Right atrium auricular region (tissue), 2 donors: ENCODE measurements around the gene EFNA3. TPM values are rescaled to one million over a fixed set of nuclear protein-coding genes. Genes with fewer than 3 reads are reported as not detected.

Experiments used
- DNase-seq: peaks from one replicate; pipeline ENCODE4 v3.0.0-alpha.2; 2019; ENCODE audit warnings: low spot score
- H3K27ac ChIP-seq, 2 donors: fragments of 200-600 bp; sonication (generic); 1 replicate in 1 of 2; 2 replicates in 1 of 2; pipeline ENCODE4 v1.5.1; 2016 to 2019
- H3K27me3 ChIP-seq, 2 donors: fragments of 200-600 bp; sonication (generic); one replicate each; pipeline versions ENCODE4 v1.5.1 to v1.6.0; 2017 to 2019
- H3K36me3 ChIP-seq: fragments of 200-600 bp; sonication (generic); one replicate; pipeline ENCODE4 v1.5.1; 2016
- H3K4me1 ChIP-seq, 2 donors: fragments of 200-600 bp; sonication (generic); one replicate each; pipeline versions ENCODE4 v1.5.1 to v1.6.0; 2017 to 2019
- H3K4me3 ChIP-seq, 2 donors: fragments of 200-600 bp; sonication (generic); 1 replicate in 1 of 2; 2 replicates in 1 of 2; pipeline ENCODE4 v1.5.1; 2017 to 2019; ENCODE audit warnings: mild to moderate bottlenecking in 1 of 2, moderate library complexity in 1 of 2
- H3K9me3 ChIP-seq, 2 donors: fragments of 200-600 bp; sonication (generic); one replicate each; pipeline ENCODE4 v1.5.1; 2019
- total RNA-seq, 2 donors: library from RNA; depleted of rRNA; stranded (reverse); fragments of >200 nt; gene quantifications; one replicate each; pipeline ENCODE4 v1.1.0, GENCODE V29; 2016
- TF ChIP-seq, protein P1 (sequence below), 2 donors: fragments of 200-600 bp; sonication (generic); IDR thresholded peaks; one replicate each; pipeline ENCODE4 v1.5.1; 2019; ENCODE audit warnings: antibody characterized with exemption in 2 of 2

Gene EFNA3
- total RNA-seq, 2 donors from 2014 or later, result 3.2 TPM; not detected in 1

DNA sequence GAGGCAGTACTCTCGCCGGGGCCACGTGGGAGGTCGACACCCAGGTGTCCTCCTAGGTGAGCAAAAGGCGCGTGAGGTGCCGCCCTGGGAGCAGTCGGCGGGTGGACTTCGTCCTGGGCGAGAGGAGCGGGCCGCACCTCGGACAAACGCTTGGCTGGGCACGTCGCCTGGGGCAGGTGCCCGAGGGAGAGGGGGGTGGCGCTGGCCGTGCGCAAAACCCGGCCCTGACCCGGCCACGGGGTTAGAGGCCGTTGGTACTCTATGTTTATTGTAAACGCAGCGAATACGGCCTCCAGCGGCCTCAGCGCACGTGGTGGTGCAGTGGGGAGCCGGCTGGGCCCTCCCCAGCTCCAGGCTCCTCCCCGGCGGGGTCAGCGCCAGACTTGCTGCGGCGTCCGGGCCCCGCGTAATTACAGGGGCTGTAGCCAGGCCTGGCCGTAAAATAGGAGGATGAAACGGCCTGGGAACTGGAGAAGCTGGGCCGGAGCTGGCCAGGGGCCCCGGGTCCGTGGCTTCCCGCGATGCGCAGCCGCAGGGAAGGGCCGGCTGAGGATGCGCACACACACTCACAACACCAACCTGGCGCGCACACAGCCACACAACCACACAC lies 47.4 kb downstream of the EFNA3 start:
- TF ChIP-seq, protein P1, sequence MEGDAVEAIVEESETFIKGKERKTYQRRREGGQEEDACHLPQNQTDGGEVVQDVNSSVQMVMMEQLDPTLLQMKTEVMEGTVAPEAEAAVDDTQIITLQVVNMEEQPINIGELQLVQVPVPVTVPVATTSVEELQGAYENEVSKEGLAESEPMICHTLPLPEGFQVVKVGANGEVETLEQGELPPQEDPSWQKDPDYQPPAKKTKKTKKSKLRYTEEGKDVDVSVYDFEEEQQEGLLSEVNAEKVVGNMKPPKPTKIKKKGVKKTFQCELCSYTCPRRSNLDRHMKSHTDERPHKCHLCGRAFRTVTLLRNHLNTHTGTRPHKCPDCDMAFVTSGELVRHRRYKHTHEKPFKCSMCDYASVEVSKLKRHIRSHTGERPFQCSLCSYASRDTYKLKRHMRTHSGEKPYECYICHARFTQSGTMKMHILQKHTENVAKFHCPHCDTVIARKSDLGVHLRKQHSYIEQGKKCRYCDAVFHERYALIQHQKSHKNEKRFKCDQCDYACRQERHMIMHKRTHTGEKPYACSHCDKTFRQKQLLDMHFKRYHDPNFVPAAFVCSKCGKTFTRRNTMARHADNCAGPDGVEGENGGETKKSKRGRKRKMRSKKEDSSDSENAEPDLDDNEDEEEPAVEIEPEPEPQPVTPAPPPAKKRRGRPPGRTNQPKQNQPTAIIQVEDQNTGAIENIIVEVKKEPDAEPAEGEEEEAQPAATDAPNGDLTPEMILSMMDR (IDR thresholded peaks at IDR 0.05), result no peak
- DNase-seq, result no peak
- H3K4me1 ChIP-seq, result peaks cover 0 to 59% of the 10 kb centered on the region in 2 donors
- H3K27ac ChIP-seq, result peak overlapping the region; percentile 91 to 94
- H3K4me3 ChIP-seq, result peak overlapping the region; percentile 79 to 82
- no peaks in the 10 kb centered on the region for H3K9me3 ChIP-seq
- no peaks in the 10 kb centered on the region for H3K27me3 ChIP-seq
- H3K36me3 ChIP-seq, result peaks cover under 1% of the 10 kb centered on the region

DNA sequence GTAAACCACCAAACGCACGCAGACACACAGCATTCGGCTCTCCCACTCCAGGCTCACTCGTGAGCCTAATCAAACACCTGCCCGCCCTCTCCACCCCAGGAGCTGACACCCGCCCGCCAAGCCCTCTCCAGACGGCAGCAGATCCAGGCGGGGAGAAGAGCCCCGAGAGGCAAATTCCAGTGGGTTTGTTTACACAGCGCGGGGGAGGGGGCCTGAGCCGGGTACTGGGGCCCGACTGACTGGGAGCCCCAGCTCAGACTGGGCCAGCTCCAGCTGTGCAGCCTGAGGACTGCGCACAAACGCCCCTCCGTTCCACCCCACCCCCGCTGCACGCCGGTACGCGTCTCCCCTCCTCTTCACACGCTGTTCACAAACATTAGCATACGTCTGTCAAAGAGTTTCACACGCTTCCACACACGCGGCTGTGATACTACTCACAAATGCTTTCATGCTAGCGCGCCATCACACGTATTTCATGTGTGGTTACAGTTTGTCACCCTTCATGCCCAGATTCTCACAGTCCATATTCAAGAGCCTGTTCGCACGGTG lies 48.0 kb downstream of the EFNA3 start:
- H3K4me3 ChIP-seq, result peak overlapping the region; percentile 79 to 82
- peak overlapping the region; percentile 91 to 94 for H3K27ac ChIP-seq
- no peak for DNase-seq

DNA sequence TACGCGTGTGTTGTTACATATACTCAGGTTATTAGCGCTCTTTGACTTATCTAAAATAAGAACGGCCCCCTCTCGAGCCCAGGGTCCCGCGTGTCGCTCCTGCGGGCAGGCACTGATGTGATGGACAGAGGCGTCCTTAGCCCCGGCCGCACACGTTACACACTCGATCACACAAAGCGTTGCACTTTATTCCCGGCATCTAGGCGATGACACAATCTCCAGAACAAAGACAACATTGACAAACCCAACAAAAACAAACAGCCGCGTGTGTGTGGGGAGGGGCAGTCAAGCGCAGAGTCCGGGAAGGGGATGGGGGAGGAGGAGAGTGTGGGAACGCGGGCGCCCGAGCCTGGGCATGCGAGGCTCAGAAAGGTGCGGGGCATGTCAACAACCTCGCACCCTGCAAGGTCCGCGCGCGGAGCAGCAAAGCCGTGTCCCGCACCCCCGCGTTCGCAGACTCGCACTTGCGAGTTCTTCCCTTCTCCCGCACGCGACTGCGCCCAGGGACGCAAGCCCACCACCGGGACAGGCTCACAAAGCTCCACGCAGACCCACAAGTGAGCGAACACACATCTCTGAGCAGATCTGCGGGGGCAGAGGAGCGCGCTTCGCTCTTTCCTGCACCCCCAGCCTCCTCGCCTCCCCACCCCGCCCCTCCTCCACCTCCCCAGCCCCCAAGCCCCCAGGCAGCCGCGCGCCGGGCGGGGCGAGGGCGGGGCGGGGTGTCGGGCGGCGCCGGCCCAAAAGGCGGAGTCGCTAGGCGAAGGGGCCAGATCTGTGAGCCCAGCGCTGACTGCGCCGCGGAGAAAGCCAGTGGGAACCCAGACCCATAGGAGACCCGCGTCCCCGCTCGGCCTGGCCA lies 48.7 kb downstream of the EFNA3 start, which contains the start of gene EFNA1:
Gene EFNA1 (plus strand): TSS at position 772 of the 862 bp plus-strand sequence. CDS start 102 bp downstream, outside the sequence.
- TF ChIP-seq, protein P1 (IDR thresholded peaks at IDR 0.05), result no peak
- H3K27ac ChIP-seq, result peak within 1 kb of the TSS; percentile 91 to 94
- no peaks in the 10 kb centered on the region for H3K27me3 ChIP-seq

More for the DNA sequence above, 48.0 kb downstream of the EFNA3 start:
- TF ChIP-seq, protein P1 (IDR thresholded peaks at IDR 0.05), result no peak
- Histone ChIP-seq H3K9me3 (no peaks in the 10 kb centered on the region), H3K36me3 (peaks cover 6% of the 10 kb centered on the region), H3K27me3 (no peaks in the 10 kb centered on the region), H3K4me1 (peaks cover 0 to 64% of the 10 kb centered on the region in 2 donors)

DNA sequence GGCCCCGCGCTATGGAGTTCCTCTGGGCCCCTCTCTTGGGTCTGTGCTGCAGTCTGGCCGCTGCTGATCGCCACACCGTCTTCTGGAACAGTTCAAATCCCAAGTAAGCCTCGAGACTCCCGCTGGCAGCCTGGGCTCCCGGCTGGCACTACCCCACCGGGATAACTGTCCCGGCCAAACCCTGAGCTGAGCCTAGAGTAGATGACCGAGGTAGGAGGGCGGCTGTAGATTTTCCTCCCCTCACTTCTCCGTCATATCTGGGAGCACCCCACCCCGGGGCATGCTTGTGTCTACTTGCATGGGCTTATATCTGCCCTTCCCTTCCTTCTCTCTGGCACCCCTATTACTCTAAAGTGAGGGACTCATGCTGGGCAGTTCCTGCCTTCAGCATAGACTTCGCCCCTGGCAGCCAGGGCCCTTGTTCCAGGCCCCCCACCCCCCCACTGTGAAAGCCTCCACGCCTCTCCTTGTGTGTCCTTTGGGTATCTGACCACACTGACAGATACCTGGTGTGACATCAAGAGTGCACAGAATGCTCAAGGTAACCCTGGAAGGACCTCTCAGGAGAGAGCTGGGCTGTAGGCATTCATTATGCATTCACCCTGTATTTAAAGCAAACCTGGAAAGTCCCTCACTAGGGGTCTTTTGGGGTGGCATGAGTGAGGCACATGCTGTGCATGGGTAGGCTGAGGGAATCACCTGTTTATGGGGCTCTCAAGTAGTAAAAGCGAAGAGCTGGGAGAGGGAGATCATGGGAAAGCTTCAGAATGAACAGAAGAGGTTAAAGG lies 49.5 kb downstream of the EFNA3 start:
- peaks cover 22% of the 10 kb centered on the region for H3K36me3 ChIP-seq
- no peaks in the 10 kb centered on the region for H3K27me3 ChIP-seq
- TF ChIP-seq, protein P1 (IDR thresholded peaks at IDR 0.05), result no peak
- peaks cover 0 to 75% of the 10 kb centered on the region in 2 donors for H3K4me1 ChIP-seq
- peak overlapping the region; percentile 91 to 94 for H3K27ac ChIP-seq
- peak overlapping the region; percentile 79 to 82 for H3K4me3 ChIP-seq
- DNase-seq, result no peak
- H3K9me3 ChIP-seq, result no peaks in the 10 kb centered on the region

More for the DNA sequence above, 48.7 kb downstream of the EFNA3 start, which contains the start of gene EFNA1:
- no peaks in the 10 kb centered on the region for H3K9me3 ChIP-seq
- DNase-seq, result peak; percentile 75
- H3K4me1 ChIP-seq, result peaks cover 0 to 71% of the 10 kb centered on the region in 2 donors
- H3K36me3 ChIP-seq, result peaks cover 13% of the 10 kb centered on the region
- H3K4me3 ChIP-seq, result peak within 1 kb of the TSS; percentile 79 to 82

DNA sequence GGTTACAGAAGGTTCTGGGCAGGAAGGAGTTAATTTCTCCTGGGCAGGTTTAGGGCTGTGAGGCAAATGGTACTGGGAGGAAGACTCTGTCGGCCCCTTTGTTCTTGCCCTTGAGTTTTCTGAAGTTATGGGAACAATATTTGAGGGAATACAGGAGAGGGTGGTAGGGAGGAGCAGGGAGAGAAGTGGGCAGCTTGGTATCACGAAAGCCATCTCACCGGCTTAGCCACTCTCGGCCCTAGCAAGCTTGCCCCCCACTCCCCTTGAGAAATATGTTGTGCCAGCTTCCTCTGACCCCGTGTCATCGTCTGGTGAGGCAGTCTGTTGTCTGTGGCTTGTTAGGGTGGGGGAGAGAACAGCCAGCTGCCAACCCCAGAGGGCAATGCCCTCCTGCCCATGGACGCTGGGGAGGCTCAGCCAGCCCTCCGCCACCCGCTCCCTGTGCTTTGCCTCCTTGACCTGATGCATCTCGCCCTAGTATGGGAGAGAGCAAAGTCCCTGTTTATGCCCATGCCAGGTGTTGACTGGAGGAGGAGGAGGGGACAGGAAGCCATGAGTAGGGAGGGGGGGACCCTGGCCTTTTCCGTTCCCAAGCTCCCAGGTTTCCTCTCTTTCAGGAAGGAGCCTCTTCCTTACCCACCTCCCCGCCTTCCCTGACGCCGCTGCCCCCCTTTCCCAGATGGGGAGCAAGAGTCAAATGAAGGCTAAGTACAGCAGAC lies 50.3 kb downstream of the EFNA3 start:
- H3K27ac ChIP-seq, result peak overlapping the region; percentile 91 to 94

More for the DNA sequence above, 50.3 kb downstream of the EFNA3 start:
- H3K36me3 ChIP-seq, result peaks cover 29% of the 10 kb centered on the region
- TF ChIP-seq, protein P1 (IDR thresholded peaks at IDR 0.05), result no peak
- no peaks in the 10 kb centered on the region for H3K27me3 ChIP-seq
- H3K9me3 ChIP-seq, result no peaks in the 10 kb centered on the region
- H3K4me1 ChIP-seq, result peaks cover 0 to 83% of the 10 kb centered on the region in 2 donors
- DNase-seq, result no peak
- H3K4me3 ChIP-seq, result peak overlapping the region; percentile 79 to 82
